CD1c-positive myeloid dendritic cell (primary cell): Measurements from ENCODE around the gene PRELP.

ENCODE experiments used
- DNase-seq: peaks from one replicate; pipeline ENCODE4 v3.0.0-alpha.2; 2016; ENCODE audit errors: extremely low spot score

The PRELP gene

GRCh38 chr1:203524152-203524551 is 48.5 kb downstream of the PRELP start:
- DNase-seq = peak; percentile 70

- no peak for DNase-seq
These were observed 49.2 kb downstream of the PRELP start for GRCh38 chr1:203524824-203525223.

GRCh38 chr1:203525685-203526084 is 50.1 kb downstream of the PRELP start:
- no peak for DNase-seq

GRCh38 chr1:203526130-203526529 is 50.5 kb downstream of the PRELP start:
- DNase-seq = peak; percentile 37

- no peak for DNase-seq
These were observed 51.0 kb downstream of the PRELP start for GRCh38 chr1:203526572-203526971.

- no peak for DNase-seq
These were observed 51.4 kb downstream of the PRELP start for GRCh38 chr1:203527013-203527412.

- DNase-seq = no peak
These were observed 52.5 kb downstream of the PRELP start for GRCh38 chr1:203528063-203528462.

- peak; percentile 77 for DNase-seq
These were observed 53.6 kb downstream of the PRELP start for GRCh38 chr1:203528976-203529835.

GRCh38 chr1:203531063-203531462 is 55.5 kb downstream of the PRELP start:
- no peak for DNase-seq

GRCh38 chr1:203534012-203534411 is 58.4 kb downstream of the PRELP start:
- no peak for DNase-seq

- DNase-seq = no peak
These were observed 58.9 kb downstream of the PRELP start for GRCh38 chr1:203534526-203534925.

GRCh38 chr1:203536575-203536974 is 61.0 kb downstream of the PRELP start:
- DNase-seq = no peak

- no peak for DNase-seq
These were observed 61.4 kb downstream of the PRELP start for GRCh38 chr1:203536980-203537455.

GRCh38 chr1:203537806-203538464 is 62.3 kb downstream of the PRELP start:
- no peak for DNase-seq

- DNase-seq = no peak
These were observed 63.1 kb downstream of the PRELP start for GRCh38 chr1:203538726-203539125.

- DNase-seq = no peak
These were observed 64.4 kb downstream of the PRELP start for GRCh38 chr1:203539831-203540546.
